Activated CD8-positive, alpha-beta memory T cell treated with anti-CD3 and anti-CD28 coated beads for 48 hours (primary cell): ENCODE measurements around the gene ALDH9A1.
"Not testable (repeated sequence)": the region's sequence is repeated elsewhere in the genome, so short reads cannot be mapped to it uniquely, and the experiment has no call there.

Experiments
- DNase-seq, 3 experiments: peaks; one replicate each; pipeline ENCODE4 v3.0.0-alpha.2; 2020; ENCODE audit warnings: low read depth in 2 of 3, low spot score in 2 of 3

Gene ALDH9A1

DNA sequence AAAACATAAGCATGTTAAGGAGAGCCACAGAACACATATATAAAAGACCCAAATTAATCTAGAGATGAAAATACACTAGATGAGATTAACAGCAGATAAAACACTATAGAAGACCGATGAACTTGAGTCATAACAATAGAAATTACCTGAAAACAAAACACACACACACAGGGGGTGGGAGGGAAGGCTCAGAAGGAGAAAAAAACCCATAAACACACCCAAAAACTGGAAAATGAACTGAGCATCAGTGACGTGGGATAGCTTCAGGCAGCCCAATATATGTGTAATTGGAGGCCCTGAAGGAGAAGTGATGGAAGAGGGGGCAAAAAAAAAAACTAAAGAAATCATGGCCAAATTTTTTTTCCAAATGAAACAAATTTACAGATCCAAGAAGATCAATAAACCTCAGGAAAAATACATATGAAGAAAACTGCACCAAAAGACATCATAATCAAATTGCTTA lies 11.4 kb downstream of the ALDH9A1 start:
- no peak for DNase-seq

DNA sequence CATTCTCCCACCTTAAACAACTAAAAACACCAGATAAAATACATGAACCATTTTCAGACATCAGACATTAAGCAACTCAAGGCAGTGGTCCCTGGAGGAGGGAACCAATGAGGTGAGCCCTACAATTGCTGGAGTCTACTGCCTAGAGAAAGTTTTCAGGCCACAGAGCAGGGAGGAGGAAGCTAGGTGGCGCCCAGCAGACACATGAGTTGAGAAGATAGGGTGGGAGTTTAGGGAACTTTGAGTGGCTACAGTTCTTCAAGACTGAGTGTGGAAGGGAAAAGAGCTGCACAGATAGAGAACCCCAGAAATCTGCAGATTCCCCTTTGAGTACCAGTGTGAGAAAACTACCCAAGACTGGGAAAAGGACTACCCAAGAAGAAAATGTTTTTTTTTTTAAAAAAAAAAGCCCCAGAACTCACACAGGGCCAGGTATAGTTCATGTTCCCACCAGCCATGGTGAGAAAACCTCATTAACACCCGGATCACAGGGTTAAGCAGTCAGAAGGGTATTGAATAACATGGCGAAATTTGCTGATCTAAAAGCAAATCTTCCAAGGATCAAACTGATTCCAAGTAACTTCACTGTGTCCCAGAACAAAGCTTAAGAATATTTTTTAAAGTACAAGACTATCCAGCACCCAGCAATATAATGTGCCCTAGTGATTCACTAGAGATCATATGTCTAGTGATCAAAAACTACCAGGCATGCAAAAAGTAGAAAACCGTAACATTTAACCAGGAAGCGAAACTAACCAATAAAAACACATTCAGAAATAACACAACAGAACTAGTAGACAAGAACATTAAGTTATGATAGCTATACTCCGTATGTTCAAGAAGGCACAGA lies 12.0 kb downstream of the ALDH9A1 start:
- DNase-seq = no peak

DNA sequence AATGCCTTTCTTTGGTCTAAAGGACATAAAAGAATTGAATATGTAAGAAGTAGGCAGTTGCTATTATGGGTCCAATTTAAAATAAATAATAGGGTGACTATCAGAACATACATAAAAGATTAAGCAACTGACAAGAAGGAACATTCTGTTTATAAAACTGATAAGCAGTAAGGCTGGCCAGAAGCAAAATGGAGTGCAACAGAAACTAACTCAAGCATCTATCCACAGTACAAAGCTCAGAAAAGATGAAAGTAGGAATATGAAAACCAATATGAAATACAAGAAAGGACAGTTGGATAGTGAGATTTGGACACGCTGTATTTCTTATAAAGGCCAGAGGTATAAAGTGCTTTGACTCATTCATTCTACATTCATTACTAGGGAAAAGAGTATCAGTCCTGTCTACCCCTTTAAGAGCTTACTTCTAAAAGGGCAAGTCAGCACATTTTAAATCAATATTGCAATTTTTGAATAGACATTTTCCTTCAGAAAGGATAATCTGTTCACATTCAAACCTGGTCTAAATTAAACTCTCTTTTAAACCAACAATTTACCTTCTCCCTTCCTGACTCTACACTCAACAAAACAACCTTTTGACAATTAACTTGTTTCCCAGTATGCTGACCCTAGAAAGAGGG lies 14.4 kb downstream of the ALDH9A1 start:
- DNase-seq = no peak

DNA sequence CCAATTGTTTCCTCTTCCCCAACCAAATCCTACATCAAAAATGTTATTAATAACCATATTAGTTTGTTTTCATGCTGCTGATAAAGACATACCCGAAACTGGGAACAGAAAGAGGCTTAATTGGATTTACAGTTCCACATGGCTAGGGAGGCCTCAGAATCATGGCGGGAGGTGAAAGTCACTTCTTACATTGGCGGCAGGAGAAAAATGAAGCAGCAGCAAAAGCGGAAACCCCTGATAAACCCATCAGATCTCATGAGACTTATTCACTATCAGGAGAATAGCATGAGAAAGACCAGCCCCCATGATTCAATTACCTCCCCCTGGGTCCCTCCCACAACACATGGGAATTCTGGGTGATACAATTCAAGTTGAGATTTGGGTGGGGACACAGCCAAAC lies 17.6 kb downstream of the ALDH9A1 start:
- not testable (repeated sequence) for DNase-seq

DNA sequence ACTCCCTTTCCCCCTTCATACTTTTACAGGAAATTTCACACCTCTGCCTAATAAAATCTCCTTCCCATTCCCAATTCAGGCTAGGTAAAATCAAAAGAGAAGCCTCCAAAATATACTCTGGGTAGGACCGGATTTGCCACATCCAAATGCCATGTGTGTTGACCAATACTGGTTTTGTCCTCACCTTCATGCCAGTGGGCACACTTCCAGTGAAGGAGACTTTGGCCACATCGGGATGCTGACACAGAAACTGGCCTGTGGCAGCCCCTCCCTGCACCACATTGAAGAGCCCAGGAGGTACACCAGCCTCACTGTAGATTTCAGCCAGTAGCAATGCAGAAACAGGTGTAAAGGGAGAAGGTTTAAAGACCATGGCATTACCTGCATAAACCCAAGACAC lies 18.1 kb downstream of the ALDH9A1 start:
- DNase-seq = no peak

DNA sequence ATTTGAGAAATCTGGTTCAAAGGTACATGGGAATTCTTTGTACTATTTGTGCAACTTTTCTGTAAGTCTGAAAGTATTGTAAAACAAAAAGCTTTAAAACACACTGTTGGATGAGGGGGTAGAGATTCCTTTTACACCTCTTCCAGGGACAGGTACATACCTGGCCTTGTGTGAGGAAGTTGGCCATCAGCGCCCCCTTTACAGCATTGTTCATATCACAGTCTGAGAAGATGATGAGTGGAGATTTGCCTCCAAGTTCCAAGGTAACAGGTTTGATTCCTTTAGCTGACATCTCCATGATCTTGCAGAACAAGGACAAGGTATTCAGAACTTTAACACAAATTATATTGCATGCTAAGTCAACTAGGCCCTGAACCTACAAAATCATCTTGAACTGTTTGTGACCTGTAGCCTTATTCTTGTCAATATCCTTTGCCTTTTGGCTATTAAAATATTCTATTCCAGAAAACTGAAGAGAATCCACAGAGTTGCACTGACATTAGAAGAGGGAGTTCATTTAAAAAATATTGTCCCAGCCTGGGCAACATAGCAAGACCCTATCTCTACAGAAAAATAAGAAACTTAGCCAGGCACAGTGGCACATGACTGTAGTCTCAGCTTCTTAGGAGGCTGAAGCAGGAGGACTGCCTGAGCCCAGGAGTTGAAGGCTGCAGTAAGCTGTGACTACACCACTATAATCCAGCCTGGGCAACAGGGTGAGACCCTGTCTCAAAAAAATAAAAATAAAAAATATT lies 18.9 kb downstream of the ALDH9A1 start:
- no peak for DNase-seq

DNA sequence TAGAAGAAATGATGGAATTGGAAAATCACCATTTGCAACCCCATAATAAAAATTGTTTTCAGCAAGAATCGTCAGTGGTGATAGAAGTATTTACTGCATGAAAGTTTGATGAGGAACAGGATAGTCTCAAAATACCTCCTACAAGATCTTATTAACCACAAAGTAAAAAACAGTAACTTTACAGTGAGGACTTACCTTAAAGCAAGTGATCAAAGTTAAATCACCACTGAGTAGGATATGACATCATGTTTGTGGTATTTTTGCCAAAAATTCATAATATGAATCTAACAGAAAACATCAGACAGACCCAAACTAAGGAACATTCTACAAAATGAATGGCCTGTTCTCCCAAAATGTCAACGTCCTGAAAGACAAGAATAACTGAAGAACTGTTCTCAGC lies 19.9 kb downstream of the ALDH9A1 start:
- no peak for DNase-seq

DNA sequence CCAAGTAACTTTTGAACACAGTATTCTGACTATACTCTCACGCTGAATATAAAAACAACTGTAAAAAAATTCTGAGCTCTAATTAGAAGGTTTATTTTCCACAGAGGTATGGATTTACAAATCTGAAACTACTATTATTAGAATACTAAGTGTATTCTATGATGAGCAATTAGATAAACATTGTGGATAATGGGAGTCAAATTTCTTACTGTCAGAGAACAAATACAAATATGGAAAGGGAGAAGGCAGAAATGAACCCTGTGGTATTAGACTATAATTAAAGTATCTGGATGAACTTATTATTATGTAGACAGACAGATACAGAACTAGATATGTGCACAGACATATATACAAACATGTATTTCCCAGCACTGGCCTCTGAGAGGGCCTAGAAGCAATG lies 22.6 kb downstream of the ALDH9A1 start:
- DNase-seq = no peak

DNA sequence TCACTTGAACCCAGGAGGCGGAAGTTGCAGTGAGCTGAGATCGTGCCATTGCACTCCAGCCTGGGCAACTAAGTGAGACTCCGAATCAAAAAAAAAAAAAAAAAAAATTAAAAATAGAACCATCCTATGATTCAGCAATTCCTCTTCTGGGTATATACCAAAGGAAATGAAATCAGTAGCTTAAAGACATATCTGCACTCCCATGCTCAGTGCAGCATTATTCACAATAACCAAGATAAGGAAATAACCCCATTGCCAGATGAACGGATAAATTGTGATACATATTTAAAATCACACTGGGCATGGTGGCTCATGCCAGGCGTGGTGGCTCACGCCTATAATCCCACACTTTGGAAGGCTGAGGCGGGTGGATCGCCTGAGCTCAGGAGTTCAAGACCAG lies 23.8 kb downstream of the ALDH9A1 start:
- no peak for DNase-seq

DNA sequence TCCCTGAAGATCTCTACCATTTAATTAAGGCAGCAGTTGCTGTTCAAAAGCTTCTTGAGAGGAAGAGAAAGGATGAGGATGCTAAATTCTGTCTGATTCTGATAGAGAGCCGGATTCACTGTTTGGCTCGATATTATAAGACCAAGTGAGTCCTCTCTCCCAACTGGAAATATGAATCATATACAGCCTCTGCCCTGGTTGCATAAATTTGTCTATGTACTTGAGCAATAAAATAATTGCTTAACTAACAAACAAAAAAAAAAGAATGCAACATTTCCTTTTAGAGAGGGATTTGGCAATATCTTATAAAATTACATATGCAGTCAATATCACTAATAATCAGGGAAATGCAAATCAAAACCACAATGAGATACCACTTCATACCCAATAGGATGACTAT lies 26.8 kb downstream of the ALDH9A1 start:
- DNase-seq = no peak

DNA sequence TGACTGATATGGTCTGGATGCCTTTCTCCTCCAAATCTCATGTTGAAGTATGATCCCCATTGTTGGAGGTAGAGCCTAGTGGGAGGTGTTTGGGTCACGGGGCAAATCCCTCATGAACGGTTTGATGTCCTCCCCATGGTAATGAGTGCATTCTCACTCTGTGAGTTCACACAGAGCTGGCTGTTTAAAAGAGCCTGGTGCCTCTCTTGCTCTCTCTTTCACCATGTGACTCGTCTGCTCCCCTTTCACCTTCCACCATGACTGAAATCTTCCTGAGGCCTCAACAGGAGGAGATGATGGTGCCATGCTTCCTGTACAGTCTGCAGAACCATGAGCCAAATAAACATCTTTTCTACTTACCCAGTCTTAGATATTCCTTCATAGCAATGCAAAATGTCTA lies 30.2 kb downstream of the ALDH9A1 start:
- no peak for DNase-seq

DNA sequence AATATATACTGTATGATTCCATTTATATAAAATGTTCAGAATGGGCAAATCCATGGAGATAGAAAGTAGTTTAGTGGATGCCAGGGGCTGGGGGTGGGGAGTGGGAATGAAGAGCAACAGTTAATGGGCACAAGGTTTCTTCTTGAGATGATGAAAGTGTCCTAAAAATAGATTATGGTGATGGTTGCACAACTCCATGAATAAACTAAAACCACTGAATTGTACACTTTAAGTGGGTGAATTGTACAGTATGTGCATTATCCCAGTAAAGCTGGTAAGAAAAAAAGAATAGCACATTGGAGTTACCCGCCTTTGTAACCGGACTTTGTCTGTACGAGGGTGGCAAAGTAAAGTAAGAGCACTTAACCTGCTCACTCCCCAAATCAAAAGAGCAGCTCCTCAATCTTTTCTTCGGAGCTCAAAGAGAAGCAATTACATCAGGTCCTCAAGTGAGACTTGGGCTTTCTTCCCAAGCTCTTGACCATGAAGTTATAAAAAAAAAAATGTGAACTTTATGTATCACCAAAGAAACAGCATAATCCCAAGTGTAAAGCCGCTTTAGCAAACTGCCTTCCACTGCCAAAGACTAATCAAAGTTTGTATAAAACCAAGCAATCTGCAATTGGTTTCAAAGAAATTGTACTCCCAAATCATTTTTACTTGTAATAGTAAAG lies 32.1 kb downstream of the ALDH9A1 start:
- no peak for DNase-seq

DNA sequence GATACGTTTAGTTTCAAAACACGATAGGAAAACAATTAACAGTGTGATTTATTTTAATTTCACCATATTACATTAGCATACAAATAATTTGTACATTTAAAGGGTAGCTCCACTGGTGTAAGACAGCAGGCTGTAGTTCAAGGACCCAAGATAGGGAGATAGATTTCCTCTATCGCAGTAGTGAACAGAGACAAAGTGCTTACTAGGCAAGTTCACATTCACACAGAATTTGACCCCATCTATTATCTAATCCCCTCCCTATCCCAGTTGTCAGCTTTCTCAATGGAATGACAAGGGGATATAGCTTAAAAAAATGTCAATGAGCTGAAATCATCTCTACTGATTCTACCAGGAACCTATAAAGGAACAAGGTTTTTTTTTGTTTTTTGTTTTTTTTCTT lies 36.2 kb downstream of the ALDH9A1 start:
- DNase-seq = no peak

DNA sequence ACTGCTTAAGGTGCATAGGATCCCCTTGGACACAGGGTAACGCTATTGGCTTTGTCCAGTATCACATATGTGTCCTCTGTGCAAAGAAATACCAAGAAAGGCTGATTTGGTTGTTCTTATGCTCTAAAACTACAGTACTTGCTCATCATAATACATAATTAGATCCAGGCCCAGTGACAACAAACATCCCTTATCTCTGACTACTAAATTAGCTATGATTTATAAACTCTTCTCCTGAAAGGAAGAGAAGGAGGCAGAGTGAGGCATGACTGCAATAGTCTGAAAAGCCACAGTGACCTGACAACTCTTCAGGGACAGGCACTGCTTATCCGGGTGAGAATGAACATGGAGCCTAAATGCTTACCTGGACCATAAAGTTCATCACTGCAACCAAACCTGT lies 36.7 kb downstream of the ALDH9A1 start:
- no peak for DNase-seq

DNA sequence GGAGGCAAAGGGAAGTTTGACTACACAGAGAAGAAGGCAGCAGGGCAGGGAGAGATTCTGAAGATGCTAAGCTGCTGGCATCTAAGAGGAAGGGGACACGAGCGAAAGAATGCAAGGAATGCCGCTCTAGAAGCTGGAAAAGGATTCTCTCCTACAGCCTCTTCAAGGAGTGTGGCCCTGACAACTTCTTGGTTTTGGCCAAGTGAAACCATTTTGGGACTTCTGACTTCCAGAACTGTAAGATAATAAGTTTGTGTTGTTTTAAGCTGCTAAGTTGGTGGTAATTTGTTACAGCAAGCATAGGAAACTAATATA lies 38.8 kb downstream of the ALDH9A1 start:
- no peak for DNase-seq

DNA sequence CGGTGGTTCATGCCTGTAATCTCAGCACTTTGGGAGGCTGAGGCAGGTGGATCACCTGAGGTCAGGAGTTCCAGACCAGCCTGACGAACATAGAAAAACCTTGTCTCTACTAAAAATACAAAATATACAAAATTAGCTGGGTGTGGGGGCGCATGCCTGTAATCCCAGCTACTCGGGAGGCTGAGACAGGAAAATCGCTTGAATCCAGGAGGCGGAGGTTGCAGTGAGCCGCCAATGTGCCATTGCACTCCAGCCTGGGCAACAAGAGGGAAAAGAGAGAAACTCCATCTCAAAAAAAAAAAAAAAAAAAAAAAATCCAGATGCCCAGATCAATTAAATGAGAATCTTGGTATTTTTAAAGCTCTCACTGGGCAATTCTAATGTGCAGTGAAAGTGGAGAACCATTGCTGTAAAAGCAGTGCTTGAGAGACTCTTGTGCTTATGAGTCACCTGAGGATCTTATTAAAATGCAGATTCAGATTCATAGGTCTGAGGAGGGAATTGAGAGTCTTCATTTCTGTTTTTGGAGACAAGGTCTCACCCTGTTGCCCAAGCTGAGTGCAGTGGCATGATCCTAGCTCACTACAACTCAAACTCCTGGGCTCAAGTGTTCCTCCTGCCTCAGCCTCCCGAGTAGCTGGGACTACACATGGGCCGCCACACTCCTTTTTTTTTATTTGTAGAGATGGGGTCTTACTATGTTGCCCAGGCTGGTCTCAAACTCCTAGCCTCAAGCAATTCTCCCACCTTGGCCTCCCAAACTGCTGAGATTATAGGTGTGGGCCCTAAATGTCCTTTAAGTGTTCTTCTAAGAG lies 39.4 kb downstream of the ALDH9A1 start:
- DNase-seq = not testable (repeated sequence)

DNA sequence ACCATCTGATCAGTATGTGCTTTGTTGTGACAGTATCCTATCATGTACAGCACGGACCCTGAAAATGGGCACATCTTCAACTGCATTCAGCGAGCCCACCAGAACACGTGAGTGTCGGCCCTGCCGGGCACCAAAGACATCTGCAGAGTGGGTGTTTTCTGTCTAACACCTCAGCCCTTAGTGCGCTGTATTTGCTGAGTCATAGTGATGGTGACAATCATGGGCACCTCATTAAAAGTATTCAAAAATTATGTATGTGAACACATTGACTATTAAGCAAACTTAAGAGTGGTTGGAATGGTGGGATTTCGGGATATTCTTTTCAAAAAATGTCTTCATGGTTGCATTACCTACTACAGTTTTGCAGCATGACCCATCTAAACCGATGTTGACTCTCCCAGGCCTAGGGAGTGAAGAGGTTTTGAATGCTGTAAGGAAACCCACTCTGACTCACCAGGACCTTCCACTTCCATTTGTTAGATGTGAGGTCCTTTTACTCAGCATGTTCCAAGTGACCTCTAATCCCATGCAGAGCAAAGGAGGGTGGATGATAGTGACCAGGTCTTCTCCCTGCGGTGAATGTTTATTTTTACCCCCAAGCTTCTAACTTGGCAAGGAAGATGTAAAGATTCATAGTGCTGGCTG lies 47.3 kb downstream of the ALDH9A1 start:
- no peak for DNase-seq

DNA sequence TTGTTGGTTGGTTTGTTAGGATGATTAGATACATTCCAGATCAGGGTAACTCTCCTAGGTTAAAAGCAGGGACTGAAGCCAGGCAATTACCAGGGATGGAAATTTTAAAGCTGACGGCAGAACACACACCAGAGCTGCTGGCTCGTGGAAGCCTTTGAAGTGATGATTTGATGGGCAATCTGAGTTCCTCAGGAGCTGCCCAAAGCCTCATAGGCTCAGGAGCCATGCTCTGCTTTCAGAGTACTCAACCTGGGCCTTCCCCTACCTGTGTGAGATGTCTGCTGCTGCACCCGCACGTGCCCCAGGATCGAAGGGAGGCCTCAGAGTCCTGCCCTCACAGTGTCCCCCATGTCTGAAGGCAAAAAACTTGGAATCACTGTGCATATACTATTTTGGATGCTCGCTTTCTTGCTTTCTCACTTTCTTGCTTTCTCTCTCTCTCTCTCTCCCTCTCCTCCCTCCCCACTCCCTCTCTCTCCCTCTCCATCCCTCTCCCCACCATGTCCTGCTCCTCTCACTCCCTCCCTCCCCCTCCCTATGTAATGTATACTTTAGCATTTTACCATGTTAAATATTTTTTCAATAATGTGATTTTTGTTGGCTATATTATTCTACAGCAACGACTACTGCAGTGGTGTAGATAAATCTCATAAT lies 49.3 kb downstream of the ALDH9A1 start:
- DNase-seq = no peak

DNA sequence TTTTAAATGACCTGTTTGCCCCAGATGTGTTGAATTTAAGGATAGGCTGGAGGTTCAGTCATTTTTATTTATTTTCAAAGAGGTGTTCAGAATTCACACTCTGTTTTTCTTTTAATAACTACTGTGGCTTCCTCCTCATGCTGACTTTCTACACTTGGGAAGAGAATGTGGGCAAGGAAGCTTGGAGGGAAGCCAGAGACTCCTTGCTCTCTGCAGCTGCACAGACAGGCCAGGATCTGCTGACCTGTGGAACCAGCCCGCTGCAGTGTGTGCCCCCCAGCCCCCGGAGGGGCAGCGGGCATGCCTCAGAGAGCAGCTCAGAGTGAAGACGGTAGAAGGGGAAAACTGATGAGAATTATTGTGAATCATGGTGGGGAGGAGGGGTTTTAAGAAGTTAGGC lies 50.4 kb downstream of the ALDH9A1 start:
- no peak for DNase-seq

DNA sequence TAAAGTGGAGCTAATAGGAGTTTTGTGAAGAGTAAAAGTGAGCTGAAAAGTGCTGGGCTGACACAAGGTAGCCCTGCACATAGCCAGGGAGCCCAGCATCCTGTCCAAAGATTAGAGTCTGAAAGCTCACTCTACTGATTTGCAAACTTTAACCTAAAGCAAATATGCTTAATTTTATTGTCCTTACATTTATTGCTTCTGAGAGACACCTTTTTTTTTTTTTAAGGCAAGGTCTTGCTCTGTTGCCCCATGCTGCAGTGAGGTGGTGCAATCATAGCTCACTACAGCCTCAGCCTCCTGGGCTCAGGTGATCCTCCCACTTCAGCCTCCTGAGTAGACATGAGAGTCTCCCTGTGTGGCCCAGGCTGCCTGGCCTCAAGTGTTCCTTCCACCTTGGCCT lies 50.8 kb downstream of the ALDH9A1 start:
- DNase-seq = no peak
